Fibroblast of villous mesenchyme (primary cell): ENCODE measurements around the gene FOXQ1. TPM values are rescaled to one million over a fixed set of nuclear protein-coding genes. Genes with fewer than 3 reads are reported as not detected.
A peak's percentile ranks its signal among the peaks of the same experiment; 100 is the strongest.

Experiments
- DNase-seq: peaks from one replicate; pipeline ENCODE4 v3.0.0-alpha.2; 2010; ENCODE audit warnings: low read depth
- H3K4me3 ChIP-seq: 2 replicates; pipeline ENCODE4 v1.5.1; 2011; ENCODE audit warnings: low read depth, mild to moderate bottlenecking, low read length
- CTCF ChIP-seq: IDR thresholded peaks from 2 replicates; pipeline ENCODE4 v1.5.1; 2012; ENCODE audit warnings: low read depth, mild to moderate bottlenecking, low read length; ENCODE audit not compliant: insufficient read depth
- total RNA-seq: library from RNA; depleted of rRNA; stranded (reverse); fragments of >200 nt; gene quantifications from 2 replicates; pipeline ENCODE4 v1.2.3, GENCODE V29; 2012

The FOXQ1 gene
- total RNA-seq, 1 donor = 0.43 TPM

- no peak for TF ChIP-seq CTCF
- DNase-seq = no peak
Observed at GRCh38 chr6:1309366-1309765, 2.5 kb upstream of the FOXQ1 start.

GRCh38 chr6:1310628-1311399, 1.1 kb upstream of the FOXQ1 start:
- DNase-seq = no peak
- H3K4me3 ChIP-seq = peak overlapping the region; percentile 53

More at GRCh38 chr6:1309366-1309765, 2.5 kb upstream of the FOXQ1 start:
- no peak overlapping the region for H3K4me3 ChIP-seq

GRCh38 chr6:1312203-1312472, 240 bp downstream of the FOXQ1 start:
- peak overlapping the region; percentile 53 for H3K4me3 ChIP-seq
- TF ChIP-seq CTCF = no peak
- peak; percentile 24 for DNase-seq

More at GRCh38 chr6:1310628-1311399, 1.1 kb upstream of the FOXQ1 start:
- no peak for TF ChIP-seq CTCF

GRCh38 chr6:1312473-1313367, 822 bp downstream of the FOXQ1 start:
- peak overlapping the region; percentile 53 for H3K4me3 ChIP-seq
- DNase-seq = peak; percentile 17
- no peak for TF ChIP-seq CTCF

GRCh38 chr6:1313384-1313766, 1.5 kb downstream of the FOXQ1 start:
- H3K4me3 ChIP-seq = no peak overlapping the region
- DNase-seq = no peak
- TF ChIP-seq CTCF = no peak

GRCh38 chr6:1313767-1314503, 2.0 kb downstream of the FOXQ1 start:
- H3K4me3 ChIP-seq = peak overlapping the region; percentile 21
- peak; percentile 32 for TF ChIP-seq CTCF
- no peak for DNase-seq
